HepG2 (cell line): ENCODE results near the gene RANGRF. TPM values are rescaled to one million over a fixed set of nuclear protein-coding genes. Genes with fewer than 3 reads are reported as not detected.

Experiments
- ATAC-seq: fragments of 200-7000 bp; cut with Tn5 transposase; 3 replicates; pipeline ENCODE4 v1.9.1; 2020; ENCODE audit warnings: mild to moderate bottlenecking, moderate library complexity
- BruUV-seq: library from RNA; stranded (reverse); fragments of 400-500 nt; replicated peaks from 2 replicates; lab custom pipeline; 2021; lab: Mats Ljungman, UMichigan
- CTCF ChIA-PET: fragments of 300-600 bp; formaldehyde crosslinking; extraction: SDS; loops from one replicate; lab custom pipeline; 2021; ENCODE audit warnings: low total read pairs, inconsistent platforms, low intra/inter-chr PET ratio; lab: Yijun Ruan, JAX
- POLR2A ChIA-PET: fragments of 350-600 bp; sonication (Branson Sonifier 250); formaldehyde crosslinking; loops from one replicate; lab custom pipeline; 2020; ENCODE audit warnings: antibody characterized with exemption, inconsistent platforms; lab: Yijun Ruan, JAX
- DNase-seq: peaks from one replicate; pipeline ENCODE4 v3.0.0-alpha.2; 2015; ENCODE audit warnings: low spot score
- FAIRE-seq: peaks from 3 replicates; lab custom pipeline; 2011; peaks lifted over from hg19 to GRCh38; lab: Jason Lieb, UNC
- H2AFZ ChIP-seq: one replicate; pipeline ENCODE4 v1.6.1; 2011; ENCODE audit warnings: low read length, inconsistent platforms
- H3K27ac ChIP-seq: fragments of 300-600 bp; 3 replicates; pipeline ENCODE4 v1.8.0; 2011; ENCODE audit warnings: mixed run types, mild to moderate bottlenecking, mixed read lengths, low read length, inconsistent platforms; ENCODE audit not compliant: insufficient read depth; ENCODE audit errors: extremely low read length
- H3K27me3 ChIP-seq, 2 experiments: fragments of 200-600 bp in 1 of 2; 2 replicates in 1 of 2; 3 replicates in 1 of 2; pipeline versions ENCODE4 v1.6.0 to v1.8.0; 2011; ENCODE audit warnings: low read length in 2 of 2, mild to moderate bottlenecking in 2 of 2, moderate library complexity in 2 of 2, inconsistent platforms in 1 of 2; ENCODE audit not compliant: insufficient read depth in 2 of 2, control insufficient read depth in 1 of 2
- H3K36me3 ChIP-seq, 2 experiments: fragments of 200-600 bp in 1 of 2; replicated peaks in 1 of 2; 2 replicates in 1 of 2; 3 replicates in 1 of 2; pipeline versions ENCODE4 v1.5.1 to v1.8.0; 2011; ENCODE audit warnings: low read length in 2 of 2, inconsistent platforms in 1 of 2; ENCODE audit not compliant: insufficient read depth in 2 of 2, control insufficient read depth in 1 of 2
- H3K4me1 ChIP-seq: 2 replicates; pipeline ENCODE4 v1.5.1; 2012; ENCODE audit warnings: low read length, inconsistent platforms; ENCODE audit not compliant: insufficient read depth
- H3K4me2 ChIP-seq: 2 replicates; pipeline ENCODE4 v1.6.0; 2011; ENCODE audit warnings: low read depth, low read length, inconsistent platforms
- H3K4me3 ChIP-seq, 3 experiments: fragments of 200-600 bp in 1 of 3; sonication (generic), shearing (Covaris generic) in 1 of 3; replicated peaks in 1 of 3; 2 replicates each; pipeline ENCODE4 v1.5.1; 2011 to 2016; ENCODE audit warnings: low read length in 3 of 3, inconsistent platforms in 2 of 3, low read depth in 2 of 3, mild to moderate bottlenecking in 2 of 3, control low read depth in 1 of 3, mixed read lengths in 1 of 3; ENCODE audit not compliant: insufficient read depth in 1 of 3
- H3K79me2 ChIP-seq: one replicate; pipeline ENCODE4 v1.6.1; 2011; ENCODE audit warnings: low read length, inconsistent platforms; ENCODE audit not compliant: insufficient read depth
- H3K9ac ChIP-seq: 2 replicates; pipeline ENCODE4 v1.6.0; 2011; ENCODE audit warnings: mild to moderate bottlenecking, low read depth, low read length, inconsistent platforms; ENCODE audit not compliant: insufficient read depth
- H3K9me3 ChIP-seq: 2 replicates; pipeline ENCODE4 v1.5.1; 2012; ENCODE audit warnings: mild to moderate bottlenecking, low read length
- H4K20me1 ChIP-seq: 2 replicates; pipeline ENCODE4 v1.6.0; 2011; ENCODE audit warnings: inconsistent platforms, mild to moderate bottlenecking, low read length, moderate library complexity; ENCODE audit not compliant: insufficient read depth
- ATF7-NPFF ChIP-seq: sonication (generic); formaldehyde crosslinking; IDR thresholded peaks from 2 replicates; pipeline ENCODE4 v1.8.1; 2023; ENCODE audit warnings: mild to moderate bottlenecking, low read depth, missing genetic modification reagents, moderate library complexity
- CREBL2 ChIP-seq: sonication (generic); formaldehyde crosslinking; IDR thresholded peaks from 2 replicates; pipeline ENCODE4 v1.8.1; 2023; ENCODE audit warnings: missing genetic modification reagents, mild to moderate bottlenecking, borderline replicate concordance
- CTCF ChIP-seq: sonication (generic); formaldehyde crosslinking; IDR thresholded peaks from 2 replicates; pipeline ENCODE4 v1.5.0; 2020; ENCODE audit warnings: mild to moderate bottlenecking, missing genetic modification reagents, moderate library complexity
- LCORL ChIP-seq, 2 experiments: fragments of 450-650 bp in 1 of 2; sonication (generic) in 1 of 2; formaldehyde crosslinking in 1 of 2; IDR thresholded peaks; 2 replicates each; pipeline versions ENCODE4 v1.5.0 to v1.6.1; 2017 to 2020; ENCODE audit warnings: antibody characterized with exemption in 1 of 2, missing genetic modification reagents in 1 of 2
- MEIS2 ChIP-seq: sonication (generic); formaldehyde crosslinking; IDR thresholded peaks from 2 replicates; pipeline ENCODE4 v1.9.0; 2021; ENCODE audit warnings: mild to moderate bottlenecking, missing genetic modification reagents
- MLLT10 ChIP-seq: sonication (generic); formaldehyde crosslinking; IDR thresholded peaks from 2 replicates; pipeline ENCODE4 v1.4.0; 2020; ENCODE audit warnings: missing genetic modification reagents
- NFYB ChIP-seq: sonication (generic); formaldehyde crosslinking; IDR thresholded peaks from 2 replicates; pipeline ENCODE4 v1.4.0; 2020; ENCODE audit warnings: missing genetic modification reagents
- PATZ1 ChIP-seq: sonication (generic); formaldehyde crosslinking; IDR thresholded peaks from 2 replicates; pipeline ENCODE4 v1.4.0; 2020; ENCODE audit warnings: missing genetic modification reagents
- RARA ChIP-seq: IDR thresholded peaks from 2 replicates; pipeline ENCODE4 v1.6.1; 2016; ENCODE audit warnings: missing genetic modification reagents, missing compliant biosample characterization
- RFX3 ChIP-seq: IDR thresholded peaks from 2 replicates; pipeline ENCODE4 v1.6.1; 2016; ENCODE audit warnings: missing biosample characterization, missing genetic modification reagents
- SAP130 ChIP-seq: IDR thresholded peaks from 2 replicates; pipeline ENCODE4 v1.6.1; 2016; ENCODE audit warnings: low read depth
- TCF7 ChIP-seq: sonication (generic); IDR thresholded peaks from 2 replicates; pipeline ENCODE4 v1.6.1; 2016; ENCODE audit warnings: antibody characterized with exemption, low read depth
- ZNF12 ChIP-seq: sonication (generic); formaldehyde crosslinking; IDR thresholded peaks from 2 replicates; pipeline ENCODE4 v1.5.0; 2020; ENCODE audit warnings: missing genetic modification reagents
- ZNF292 ChIP-seq: sonication (generic); formaldehyde crosslinking; IDR thresholded peaks from 2 replicates; pipeline ENCODE4 v1.8.1; 2022; ENCODE audit warnings: mild to moderate bottlenecking, low read depth, missing genetic modification reagents, borderline replicate concordance
- ZNF543 ChIP-seq: sonication (generic); formaldehyde crosslinking; IDR thresholded peaks from 2 replicates; pipeline ENCODE4 v1.4.0; 2020; ENCODE audit warnings: mild to moderate bottlenecking, missing genetic modification reagents
- ZNF7 ChIP-seq: IDR thresholded peaks from 2 replicates; pipeline ENCODE4 v1.6.1; 2016; ENCODE audit warnings: missing biosample characterization, missing genetic modification reagents
- WGBS: methylation state at CpG from one replicate; pipeline ENCODE4 v1.1.6; 2017; ENCODE audit warnings: low lambda C conversion rate; 5-methylcytosine and 5-hydroxymethylcytosine counted together
- in situ Hi-C: cut with HindIII; loops from 2 replicates; pipeline ENCODE4 v1.10.0; 2017; ENCODE audit warnings: low pct_unique_long_range_greater_than_20kb; ENCODE audit not compliant: extremely low pct_ligation_motif_present
- intact Hi-C: fragments of 100-400 bp; cut with micrococcal nuclease; formaldehyde crosslinking; loops from one replicate; pipeline ENCODE4 v1.10.0; 2022; ENCODE audit not compliant: unreplicated experiment
- polyA plus RNA-seq, 8 experiments: library from polyadenylated mRNA; depleted of rRNA in 3 of 8; stranded (reverse) in 7 of 8; unstranded in 1 of 8; fragments of >200 nt; fragmentation: Illumina TruSeq in 4 of 8; extraction: Trizol in 4 of 8; gene quantifications; 2 replicates each; pipeline versions ENCODE4 v1.2.1 to v1.2.3, GENCODE V29; 2011 to 2016; ENCODE audit warnings: low read depth in 4 of 8, missing spikeins in 1 of 8, mixed read lengths in 1 of 8; ENCODE audit not compliant: insufficient read depth in 1 of 8
- total RNA-seq, 5 experiments: library from RNA; depleted of rRNA; stranded (reverse); fragments of >200 nt; fragmentation: Illumina TruSeq; extraction: Trizol; gene quantifications; 2 replicates each; pipeline ENCODE4 v1.2.3, GENCODE V29; 2016; ENCODE audit warnings: low read depth in 1 of 5

Gene RANGRF
- total and polyA plus RNA-seq, 2 of the 13 experiments (the other 11 are each of a cell fraction or from before 2014, with no cell fraction given) = 18.6 to 40.7 TPM

DNA sequence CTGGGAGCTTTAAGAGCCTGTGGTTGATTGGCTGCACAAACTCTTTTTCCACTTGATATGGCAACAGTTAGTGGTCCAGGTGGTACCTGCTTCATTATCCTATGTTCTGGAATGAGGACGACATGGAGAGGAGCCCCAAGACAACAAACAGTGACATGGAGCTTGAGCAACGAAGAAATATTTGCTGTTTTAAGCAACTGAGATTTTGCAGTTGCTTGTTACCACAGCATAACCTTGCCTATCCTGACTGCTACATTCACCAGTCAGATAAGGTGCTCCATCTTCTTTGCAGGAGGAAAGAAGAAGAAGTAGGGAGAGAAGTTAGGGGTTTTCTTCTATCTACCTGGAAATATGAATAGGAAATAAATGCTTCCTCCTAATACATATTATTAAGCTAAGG is 43.7 kb downstream of the RANGRF start:
- WGBS = 38% methylated on average over 2 of the region's 2 CpGs
- intact Hi-C loops (no loop called here), in situ Hi-C loops (no loop called here)
- Histone ChIP-seq H4K20me1 (no peaks in the 10 kb centered on the region), H2AFZ (no peak overlapping the region), H3K79me2 (no peaks in the 10 kb centered on the region), H3K4me2 (no peak overlapping the region), H3K27me3 (peaks cover 0 to 7% of the 10 kb centered on the region in 2 experiments; a peak in 2 of 5 replicates), H3K36me3 (no peaks in the 10 kb centered on the region), H3K4me3 (no peak overlapping the region), H3K27ac (no peak overlapping the region), H3K4me1 (0 out of 2 replicates have a peak, but pooled peaks cover 9% of the 10 kb centered on the region), H3K9ac (no peak overlapping the region), H3K9me3 (no peaks in the 10 kb centered on the region)
- ATAC-seq (no peak), DNase-seq (no peak), FAIRE-seq (no peak)
- POLR2A ChIA-PET = no interaction called here
- CTCF ChIA-PET = no interaction called here
- BruUV-seq = no TSS peak
- no peak for TF ChIP-seq LCORL (IDR thresholded peaks at IDR 0.05)
- no peak for TF ChIP-seq LCORL (CRISPR knock-in tag; IDR thresholded peaks at IDR 0.05)
- TF ChIP-seq MLLT10 (CRISPR knock-in tag) = no peak
- TF ChIP-seq CREBL2 (CRISPR knock-in tag) = no peak
- TF ChIP-seq MEIS2 (CRISPR knock-in tag) = no peak
- peak; percentile 96 for TF ChIP-seq ZNF12

- peak; percentile 41 for DNase-seq
- FAIRE-seq = no peak
- H2AFZ ChIP-seq = no peak overlapping the region
- 0 out of 2 replicates have a peak, but pooled peaks cover 6% of the 10 kb centered on the region for H3K4me1 ChIP-seq
- H3K9ac ChIP-seq = no peak overlapping the region
- intact Hi-C loops = no loop called here
- WGBS = 0% methylated on average over 2 of the region's 5 CpGs
- BruUV-seq = no TSS peak
- H3K9me3 ChIP-seq = no peaks in the 10 kb centered on the region
- in situ Hi-C loops = no loop called here
- ChIA-PET CTCF (no interaction called here), POLR2A (no interaction called here)
- H3K27me3 ChIP-seq = peaks cover 0 to 3% of the 10 kb centered on the region in 2 experiments; a peak in 1 of 5 replicates
- H4K20me1 ChIP-seq = no peaks in the 10 kb centered on the region
- no peak overlapping the region; the same call in 1 of the 2 replicates for H3K4me2 ChIP-seq
- no peaks in the 10 kb centered on the region for H3K36me3 ChIP-seq
- peak; percentile 96 for ATAC-seq
- no peak overlapping the region for H3K27ac ChIP-seq
- H3K79me2 ChIP-seq = no peaks in the 10 kb centered on the region
- H3K4me3 ChIP-seq = no peak overlapping the region
- 0 out of 2 replicates have a peak, but pooled peaks have one; percentile 25 for TF ChIP-seq SAP130 (CRISPR knock-in tag)
- TF ChIP-seq NFYB (CRISPR knock-in tag) = no peak
- 0 out of 2 replicates have a peak, but pooled peaks have one; percentile 33 for TF ChIP-seq RARA (CRISPR knock-in tag)
- TF ChIP-seq TCF7 = no peak
- no peak for TF ChIP-seq ZNF543 (CRISPR knock-in tag)
- no peak for TF ChIP-seq ATF7-NPFF (CRISPR knock-in tag)
- 0 out of 2 replicates have a peak, but pooled peaks have one; percentile 7 for TF ChIP-seq CTCF (CRISPR knock-in tag)
- TF ChIP-seq PATZ1 (CRISPR knock-in tag) = peak; percentile 55
- TF ChIP-seq ZNF7 (CRISPR knock-in tag) = no peak
- peak; percentile 82; the same call in 1 of the 2 replicates for TF ChIP-seq ZNF292 (CRISPR knock-in tag)
- no peak for TF ChIP-seq RFX3 (CRISPR knock-in tag)
Observed at GRCh38 chr17:8332688-8333087, 44.2 kb downstream of the RANGRF start.
